Measurements from ENCODE around the gene PROSER2. TPM values are rescaled to one million over a fixed set of nuclear protein-coding genes. Genes with fewer than 3 reads are reported as not detected.

Gene PROSER2
- total RNA-seq, 2 experiments from 2014 or later: 0.29 to 0.74 TPM

DNA sequence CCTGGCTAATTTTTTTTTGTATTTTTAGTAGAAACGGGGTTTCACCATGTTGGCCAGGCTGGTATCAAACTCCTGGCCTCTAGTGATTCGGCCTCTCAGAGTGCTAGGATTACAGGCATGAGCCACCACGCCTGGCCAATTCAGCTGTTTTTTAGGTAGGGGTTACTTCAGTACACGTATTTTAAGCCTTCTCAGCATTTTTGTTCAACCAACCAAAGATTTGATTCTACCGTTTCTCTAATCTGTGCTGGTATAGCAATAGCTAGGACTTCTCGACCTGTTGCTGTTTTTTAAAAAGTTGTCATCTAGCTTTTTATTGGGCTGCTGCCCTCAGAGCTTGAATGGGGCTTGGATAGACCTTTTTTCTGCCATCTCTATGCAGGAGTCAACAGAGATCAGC is 34.9 kb downstream of the PROSER2 start:
- Mint-ChIP-seq H3K4me1 (ENCODE audit: low read depth) (peaks cover 10% of the 10 kb centered on the region), H3K27me3 (ENCODE audit: low read depth) (peaks cover 18% of the 10 kb centered on the region), H3K36me3 (ENCODE audit: low read depth) (no peaks in the 10 kb centered on the region), H3K9me3 (ENCODE audit: insufficient read depth) (no peaks in the 10 kb centered on the region), H3K27ac (no peak overlapping the region), H3K4me3 (no peak overlapping the region)
- POLR2A ChIA-PET: interaction anchor here (0.7 kb wide), 1 partner anchor 44 kb away, joined by 4 read pairs; no protein-coding TSS in a partner anchor
- DNase-seq: no peak
- ATAC-seq: no peak
- CTCF ChIA-PET: interaction anchor here (1.7 kb wide), 1 partner anchor 75 kb away, joined by 4 read pairs; no protein-coding TSS in a partner anchor

DNA sequence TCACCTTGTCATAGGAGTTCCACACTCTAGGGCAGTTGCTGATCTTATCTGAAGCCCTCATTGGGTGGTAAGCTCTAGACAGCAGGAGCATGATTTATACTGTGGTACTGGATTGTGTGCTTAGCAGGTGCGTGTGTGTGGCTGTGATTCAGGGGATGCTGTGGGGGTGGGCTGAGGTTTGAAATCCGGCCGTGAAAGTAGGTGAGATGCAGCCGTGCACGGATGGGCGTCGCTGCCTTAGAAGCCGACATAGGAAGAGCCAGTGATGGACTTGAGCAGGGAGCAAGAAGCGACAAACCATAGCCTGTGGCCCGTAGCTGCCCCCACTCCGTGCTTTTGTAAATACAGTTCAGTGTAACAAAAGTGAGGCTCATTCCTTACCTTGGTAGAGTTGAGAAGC is 38.2 kb downstream of the PROSER2 start:
- peaks cover 26% of the 10 kb centered on the region for H3K27me3 Mint-ChIP-seq (ENCODE audit: low read depth)
- H3K36me3 Mint-ChIP-seq (ENCODE audit: low read depth): no peaks in the 10 kb centered on the region
- CTCF ChIA-PET: no interaction called here
- no peaks in the 10 kb centered on the region for H3K9me3 Mint-ChIP-seq (ENCODE audit: insufficient read depth)
- peaks cover 25% of the 10 kb centered on the region for H3K4me1 Mint-ChIP-seq (ENCODE audit: low read depth)
- H3K27ac Mint-ChIP-seq: no peak overlapping the region
- no peak for ATAC-seq
- no peak for DNase-seq
- POLR2A ChIA-PET: no interaction called here
- H3K4me3 Mint-ChIP-seq: no peak overlapping the region

DNA sequence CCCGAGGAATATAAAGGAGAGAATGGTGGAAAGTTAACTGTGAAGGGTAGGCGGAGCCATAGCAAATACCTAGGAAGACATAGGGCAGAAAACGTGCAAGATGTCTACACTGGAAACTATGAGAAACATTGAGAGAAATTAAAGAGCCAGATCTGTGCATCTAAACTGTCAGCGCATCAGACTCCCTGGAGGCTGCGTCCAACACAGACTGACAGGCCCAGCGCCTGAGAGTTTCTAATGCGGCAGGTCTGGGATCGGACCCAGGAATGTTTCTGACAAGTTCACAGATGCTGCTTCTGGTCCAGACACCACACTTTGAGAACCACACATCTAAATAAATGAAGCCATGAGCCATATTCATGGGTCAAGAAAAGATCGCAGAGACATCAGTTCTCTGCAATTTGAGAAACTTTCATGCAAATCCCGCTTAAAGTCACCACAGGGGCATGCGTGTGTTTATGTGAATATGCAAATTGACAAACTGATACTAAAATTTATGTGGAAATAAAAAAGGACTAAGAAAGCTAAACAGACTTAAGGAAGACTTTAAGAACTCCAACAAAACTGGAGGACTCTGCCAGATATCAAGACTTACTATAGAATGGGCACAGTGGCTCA is 38.8 kb downstream of the PROSER2 start:
- ChIA-PET POLR2A (no interaction called here), CTCF (interaction anchor here (1.3 to 2.0 kb wide), 3 partner anchors 16 to 125 kb away, joined by 3 to 6 read pairs (median 3); no protein-coding TSS in a partner anchor)
- Mint-ChIP-seq H3K36me3 (ENCODE audit: low read depth) (no peaks in the 10 kb centered on the region), H3K4me1 (ENCODE audit: low read depth) (peaks cover 25% of the 10 kb centered on the region), H3K4me3 (no peak overlapping the region), H3K27me3 (ENCODE audit: low read depth) (peaks cover 26% of the 10 kb centered on the region), H3K9me3 (ENCODE audit: insufficient read depth) (no peaks in the 10 kb centered on the region), H3K27ac (no peak overlapping the region)
- ATAC-seq: no peak
- no peak for DNase-seq

DNA sequence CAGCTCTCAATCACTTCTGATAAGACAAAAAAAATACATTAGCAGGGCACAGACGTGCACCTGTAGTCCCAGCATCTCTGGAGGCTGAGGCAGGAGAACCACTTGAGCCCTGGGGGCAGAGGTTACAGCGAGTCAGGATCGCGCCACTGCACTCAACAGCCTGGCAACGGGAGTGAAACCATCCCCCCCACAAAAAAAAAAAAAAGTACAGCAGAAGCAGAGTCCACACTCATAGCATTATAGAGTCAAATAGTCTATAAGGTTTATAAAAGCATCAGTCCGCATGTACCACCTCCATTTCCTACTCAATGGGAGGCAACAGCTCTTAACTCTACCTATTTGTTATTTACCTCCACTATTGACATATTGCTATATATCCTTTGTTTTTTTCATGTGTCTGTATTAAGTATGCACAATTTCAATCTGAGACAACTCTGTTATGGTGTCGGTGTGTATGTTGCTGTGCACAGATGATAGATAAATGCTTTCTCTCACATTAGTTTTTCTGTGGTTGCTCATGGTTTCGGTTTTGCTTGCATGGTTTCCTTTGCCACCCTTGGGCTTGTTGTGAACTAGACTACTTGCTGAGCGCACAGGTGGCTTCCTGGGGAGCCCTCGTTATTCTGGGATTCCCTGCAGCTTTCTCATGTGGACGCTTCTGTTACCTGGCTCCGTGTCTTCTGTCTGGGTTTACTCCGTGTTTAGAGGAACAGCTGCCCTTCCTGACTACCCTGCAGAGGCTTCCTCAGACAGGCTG is 40.4 kb downstream of the PROSER2 start:
- peak overlapping the region; percentile 72 for H3K27ac Mint-ChIP-seq
- POLR2A ChIA-PET: no interaction called here

DNA sequence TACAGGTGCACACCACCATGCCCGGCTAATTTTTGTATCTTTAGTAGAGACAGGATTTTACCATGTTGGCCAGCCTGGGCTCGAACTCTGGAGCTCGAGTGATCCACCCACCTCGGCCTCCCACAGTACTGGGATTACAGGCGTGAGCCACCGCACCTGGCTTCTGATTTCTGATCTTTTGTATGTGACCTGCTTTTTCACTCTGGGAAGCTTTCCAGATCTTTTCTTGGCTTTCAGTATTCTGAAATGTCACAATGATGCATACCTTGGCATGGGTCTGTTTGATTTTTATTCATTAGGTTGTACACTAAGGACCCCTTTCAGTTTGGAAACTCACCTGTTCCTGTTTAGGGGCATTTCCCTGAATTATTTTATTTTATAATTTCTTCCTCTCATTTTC is 41.6 kb downstream of the PROSER2 start:
- Mint-ChIP-seq H3K4me1 (ENCODE audit: low read depth) (peaks cover 25% of the 10 kb centered on the region), H3K9me3 (ENCODE audit: insufficient read depth) (no peaks in the 10 kb centered on the region), H3K27ac (no peak overlapping the region), H3K4me3 (no peak overlapping the region), H3K27me3 (ENCODE audit: low read depth) (peaks cover 25% of the 10 kb centered on the region), H3K36me3 (ENCODE audit: low read depth) (no peaks in the 10 kb centered on the region)
- DNase-seq (no peak), ATAC-seq (no peak)
- POLR2A ChIA-PET: no interaction called here
- CTCF ChIA-PET: no interaction called here

More for the DNA sequence above, 40.4 kb downstream of the PROSER2 start:
- Mint-ChIP-seq H3K9me3 (ENCODE audit: insufficient read depth) (no peaks in the 10 kb centered on the region), H3K4me1 (ENCODE audit: low read depth) (peaks cover 25% of the 10 kb centered on the region), H3K27me3 (ENCODE audit: low read depth) (peaks cover 26% of the 10 kb centered on the region), H3K4me3 (peak overlapping the region; percentile 56), H3K36me3 (ENCODE audit: low read depth) (no peaks in the 10 kb centered on the region)
- peak; percentile 97 for ATAC-seq
- CTCF ChIA-PET: interaction anchor here (1.5 to 2.0 kb wide), 2 partner anchors 14 to 41 kb away, joined by 3 to 6 read pairs; no protein-coding TSS in a partner anchor
- peak; percentile 84 for DNase-seq

DNA sequence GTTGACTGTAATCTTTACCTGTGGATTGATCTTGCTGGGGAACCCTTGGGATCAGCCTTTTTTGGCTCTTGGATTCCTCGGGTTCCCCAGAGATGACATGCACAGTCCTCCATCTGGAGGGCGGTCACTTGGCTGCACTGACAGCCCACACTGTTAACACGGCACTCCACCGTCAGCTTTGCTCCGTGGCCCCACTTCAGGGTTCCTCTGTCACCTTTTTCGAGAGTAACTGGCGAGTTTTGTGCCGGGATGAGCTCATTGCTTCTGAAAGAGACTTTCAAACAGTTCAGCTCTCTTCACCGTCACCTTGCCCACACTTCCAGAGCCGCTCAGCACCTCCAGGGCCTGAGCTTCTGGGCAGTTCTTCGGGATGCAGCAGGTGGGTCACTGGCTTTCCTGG is 42.4 kb downstream of the PROSER2 start:
- Mint-ChIP-seq H3K27ac (no peak overlapping the region), H3K9me3 (ENCODE audit: insufficient read depth) (no peaks in the 10 kb centered on the region), H3K36me3 (ENCODE audit: low read depth) (no peaks in the 10 kb centered on the region), H3K4me3 (no peak overlapping the region), H3K4me1 (ENCODE audit: low read depth) (peaks cover 25% of the 10 kb centered on the region), H3K27me3 (ENCODE audit: low read depth) (peaks cover 22% of the 10 kb centered on the region)
- ChIA-PET CTCF (no interaction called here), POLR2A (no interaction called here)
- DNase-seq (no peak), ATAC-seq (no peak)

DNA sequence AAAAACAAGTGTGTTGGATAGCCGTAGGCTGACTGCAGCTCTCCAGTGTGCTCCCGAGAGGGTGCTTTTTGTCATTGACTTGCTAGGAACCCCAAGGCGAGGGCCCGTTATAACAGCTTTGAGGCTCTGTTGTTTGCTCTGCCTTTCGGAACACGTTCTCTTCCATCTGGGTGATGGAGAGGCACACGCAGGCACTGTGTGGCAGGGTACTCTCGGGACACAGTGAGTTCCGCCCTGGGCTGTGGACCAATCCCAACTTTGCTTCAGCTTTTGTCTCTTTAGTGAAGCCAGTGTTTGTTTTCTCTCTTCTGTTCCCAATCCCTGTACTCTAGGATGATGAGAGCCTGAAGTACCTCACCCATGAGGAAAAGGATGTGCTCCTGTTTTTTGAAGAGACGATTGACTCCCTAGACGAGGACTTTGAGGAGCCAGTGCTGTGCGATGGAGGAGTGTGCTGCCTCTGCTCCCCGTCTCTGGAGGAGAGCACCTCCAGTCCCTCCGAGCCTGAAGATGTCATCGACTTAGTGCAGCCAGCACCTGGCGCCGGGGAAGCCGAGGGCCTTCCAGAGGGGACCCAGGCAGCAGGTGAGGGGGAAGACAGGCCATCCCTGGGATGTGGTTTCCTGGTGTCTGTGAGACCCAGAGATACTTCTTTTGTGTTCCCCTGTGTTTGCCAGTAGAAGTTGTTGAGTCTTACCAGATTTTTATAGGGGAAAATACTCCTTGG is 43.2 kb downstream of the PROSER2 start:
- ATAC-seq: no peak
- Mint-ChIP-seq H3K27me3 (ENCODE audit: low read depth) (peaks cover 22% of the 10 kb centered on the region), H3K4me3 (no peak overlapping the region), H3K9me3 (ENCODE audit: insufficient read depth) (no peaks in the 10 kb centered on the region), H3K36me3 (ENCODE audit: low read depth) (no peaks in the 10 kb centered on the region), H3K27ac (no peak overlapping the region), H3K4me1 (ENCODE audit: low read depth) (peaks cover 28% of the 10 kb centered on the region)
- ChIA-PET CTCF (no interaction called here), POLR2A (no interaction called here)
- no peak for DNase-seq

DNA sequence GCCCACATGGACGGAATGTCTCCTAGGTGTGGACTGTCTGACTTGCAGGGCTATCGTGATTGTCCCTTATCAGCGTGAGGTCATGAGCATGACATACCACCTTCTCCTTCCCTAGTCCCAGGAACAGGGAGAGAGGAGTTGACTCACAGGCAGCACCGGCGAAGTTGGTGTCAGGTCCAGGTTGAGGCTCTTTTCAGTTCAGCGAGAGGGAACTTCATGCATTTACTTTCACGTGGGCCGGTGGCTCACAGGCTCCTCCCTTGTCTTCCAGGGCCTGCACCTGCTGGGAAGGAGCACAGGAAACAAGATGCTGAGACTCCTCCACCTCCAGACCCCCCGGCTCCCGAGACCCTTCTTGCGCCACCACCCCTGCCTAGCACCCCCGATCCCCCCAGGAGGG is 46.1 kb downstream of the PROSER2 start:
- no peak overlapping the region for H3K27ac Mint-ChIP-seq
- ATAC-seq: no peak
- H3K9me3 Mint-ChIP-seq (ENCODE audit: insufficient read depth): no peaks in the 10 kb centered on the region
- POLR2A ChIA-PET: no interaction called here
- CTCF ChIA-PET: no interaction called here
- no peak for DNase-seq
- H3K4me1 Mint-ChIP-seq (ENCODE audit: low read depth): peaks cover 14% of the 10 kb centered on the region
- H3K4me3 Mint-ChIP-seq: no peak overlapping the region
- peaks cover 29% of the 10 kb centered on the region for H3K27me3 Mint-ChIP-seq (ENCODE audit: low read depth)
- H3K36me3 Mint-ChIP-seq (ENCODE audit: low read depth): no peaks in the 10 kb centered on the region

DNA sequence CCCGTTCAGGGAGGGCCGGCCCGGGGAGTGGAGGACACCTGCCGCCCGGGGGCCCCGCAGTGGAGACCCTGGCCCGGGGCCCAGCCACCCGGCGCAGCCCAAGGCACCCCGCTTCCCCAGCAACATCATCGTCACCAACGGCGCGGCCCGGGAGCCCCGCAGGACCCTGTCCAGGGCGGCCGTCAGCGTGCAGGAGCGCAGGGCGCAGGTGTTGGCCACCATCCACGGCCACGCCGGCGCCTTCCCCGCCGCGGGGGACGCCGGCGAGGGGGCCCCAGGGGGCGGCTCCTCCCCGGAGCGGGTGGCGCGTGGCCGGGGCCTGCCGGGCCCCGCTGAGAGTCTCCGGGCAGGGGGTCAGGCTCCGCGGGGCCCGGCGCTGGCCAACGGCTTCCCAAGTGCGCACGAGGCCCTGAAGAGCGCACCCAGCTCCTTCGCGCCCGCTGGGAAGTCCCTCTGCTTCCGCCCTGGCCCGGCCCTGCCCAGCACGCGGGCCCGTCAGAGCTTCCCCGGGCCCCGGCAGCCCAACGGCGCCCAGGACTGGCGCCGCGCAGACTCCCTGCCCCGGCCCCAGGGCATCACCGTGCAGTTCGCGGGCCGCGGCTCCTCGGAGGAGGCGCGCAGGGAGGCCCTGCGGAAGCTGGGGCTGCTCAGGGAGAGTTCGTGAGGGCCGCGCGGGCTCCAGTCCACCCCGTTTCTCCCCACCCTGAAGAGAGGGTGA is 46.7 kb downstream of the PROSER2 start:
- Mint-ChIP-seq H3K27ac (no peak overlapping the region), H3K36me3 (ENCODE audit: low read depth) (no peaks in the 10 kb centered on the region), H3K4me3 (no peak overlapping the region), H3K9me3 (ENCODE audit: insufficient read depth) (no peaks in the 10 kb centered on the region), H3K4me1 (ENCODE audit: low read depth) (peaks cover 18% of the 10 kb centered on the region), H3K27me3 (ENCODE audit: low read depth) (peaks cover 29% of the 10 kb centered on the region)
- ChIA-PET CTCF (no interaction called here), POLR2A (no interaction called here)
- no peak for ATAC-seq
- DNase-seq: no peak

DNA sequence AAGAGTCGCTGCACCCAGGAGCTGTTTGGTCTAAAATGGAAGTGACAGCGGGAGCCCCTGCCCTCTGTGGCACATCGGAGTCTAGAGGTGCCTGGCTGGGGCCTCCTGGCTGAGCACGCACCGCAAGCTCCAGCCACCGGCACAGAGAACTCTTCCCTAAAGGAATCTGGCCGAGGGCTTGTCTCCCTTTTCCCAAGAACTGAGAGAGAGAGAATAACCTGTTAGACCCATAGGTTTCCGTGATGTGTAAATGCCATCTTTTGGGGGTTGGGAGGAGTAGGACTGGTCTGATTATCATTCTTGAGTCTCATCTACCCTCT is 47.3 kb downstream of the PROSER2 start:
- ChIA-PET POLR2A (no interaction called here), CTCF (no interaction called here)
- no peak overlapping the region for H3K4me3 Mint-ChIP-seq
- peaks cover 21% of the 10 kb centered on the region for H3K4me1 Mint-ChIP-seq (ENCODE audit: low read depth)
- no peak overlapping the region for H3K27ac Mint-ChIP-seq
- H3K27me3 Mint-ChIP-seq (ENCODE audit: low read depth): peaks cover 27% of the 10 kb centered on the region
- H3K36me3 Mint-ChIP-seq (ENCODE audit: low read depth): no peaks in the 10 kb centered on the region
- ATAC-seq (no peak), DNase-seq (no peak)
- no peaks in the 10 kb centered on the region for H3K9me3 Mint-ChIP-seq (ENCODE audit: insufficient read depth)

DNA sequence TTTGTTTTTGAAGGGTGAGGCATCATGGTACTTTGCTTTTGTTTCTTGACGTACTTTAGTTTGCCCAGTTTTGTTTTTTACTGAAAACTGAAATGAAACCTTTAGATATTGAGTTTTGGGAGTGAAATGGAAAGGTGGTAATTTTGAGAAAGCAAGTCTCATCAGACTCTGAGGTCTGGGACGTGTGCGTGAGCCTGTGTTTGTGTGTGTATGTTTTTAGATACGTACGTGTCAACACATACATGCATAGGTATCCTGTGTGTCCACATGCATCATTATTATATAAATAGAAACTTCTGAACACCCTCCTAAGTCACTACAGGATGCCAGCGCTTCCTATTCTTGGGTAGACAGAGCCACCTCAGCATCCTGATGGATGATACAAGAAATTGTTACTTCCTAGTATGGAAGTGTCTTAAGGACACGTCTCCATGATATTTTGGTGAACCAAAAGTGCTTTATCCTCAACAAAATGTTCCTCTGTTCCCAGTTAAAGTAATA is 47.8 kb downstream of the PROSER2 start:
- Mint-ChIP-seq H3K27me3 (ENCODE audit: low read depth) (peaks cover 22% of the 10 kb centered on the region), H3K36me3 (ENCODE audit: low read depth) (no peaks in the 10 kb centered on the region), H3K4me3 (no peak overlapping the region), H3K4me1 (ENCODE audit: low read depth) (peaks cover 21% of the 10 kb centered on the region), H3K27ac (no peak overlapping the region), H3K9me3 (ENCODE audit: insufficient read depth) (no peaks in the 10 kb centered on the region)
- no peak for ATAC-seq
- POLR2A ChIA-PET: no interaction called here
- CTCF ChIA-PET: no interaction called here
- no peak for DNase-seq

DNA sequence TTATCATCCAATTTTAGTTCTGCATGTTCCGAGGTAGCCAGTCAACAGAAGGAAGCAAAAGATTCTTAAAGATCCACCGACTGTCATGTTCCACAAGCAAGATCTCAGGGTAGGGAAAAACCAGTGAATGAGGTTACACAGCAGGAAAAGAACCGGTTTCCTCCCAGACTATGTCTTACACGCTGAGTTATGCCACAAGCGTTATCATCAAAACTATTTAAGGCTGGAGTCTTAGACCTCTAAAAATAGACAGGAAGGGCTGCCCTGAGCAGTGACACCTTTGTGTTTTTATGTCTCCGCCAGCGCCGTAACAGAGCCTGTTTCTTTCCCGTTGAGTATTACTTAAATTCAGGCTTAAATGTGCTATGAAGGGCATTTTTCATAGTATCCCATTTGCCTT is 48.3 kb downstream of the PROSER2 start:
- ChIA-PET CTCF (no interaction called here), POLR2A (no interaction called here)
- Mint-ChIP-seq H3K27ac (no peak overlapping the region), H3K9me3 (ENCODE audit: insufficient read depth) (no peaks in the 10 kb centered on the region), H3K4me3 (no peak overlapping the region), H3K36me3 (ENCODE audit: low read depth) (no peaks in the 10 kb centered on the region), H3K4me1 (ENCODE audit: low read depth) (peaks cover 21% of the 10 kb centered on the region), H3K27me3 (ENCODE audit: low read depth) (peaks cover 21% of the 10 kb centered on the region)
- DNase-seq: peak; percentile 26
- ATAC-seq: peak; percentile 28

All from activated CD8-positive, alpha-beta T cell treated with anti-CD3 and anti-CD28 coated beads, Interleukin-2, amount 10 ng/mL, durations not matched to agents 7 days and 5 days (primary cell).